HG02970 (cell line): ENCODE data around the gene RARS1.
A peak's percentile ranks its signal among the peaks of the same experiment; 100 is the strongest.
"Not testable (repeated sequence)": the region's sequence is repeated elsewhere in the genome, so short reads cannot be mapped to it uniquely, and the experiment has no call there.

ENCODE experiments used
- ATAC-seq: cut with Tn5 transposase; IDR thresholded peaks from one replicate; pipeline ENCODE4 v1.9.1; 2021; ENCODE audit warnings: mild to moderate bottlenecking, moderate library complexity, moderate number of reproducible peaks; ENCODE audit not compliant: unreplicated experiment, low FRiP score

The RARS1 gene

GRCh38 chr5:168479166-168479565 is 7.1 kb upstream of the RARS1 start:
- ATAC-seq, result no peak

GRCh38 chr5:168480601-168481000 is 5.7 kb upstream of the RARS1 start:
- ATAC-seq, result no peak

- peak; percentile 79 for ATAC-seq
These were observed 4.9 kb upstream of the RARS1 start for GRCh38 chr5:168481330-168481788.

GRCh38 chr5:168482361-168482760 is 3.9 kb upstream of the RARS1 start:
- ATAC-seq, result no peak

GRCh38 chr5:168489059-168489458 is 2.8 kb downstream of the RARS1 start:
- no peak for ATAC-seq

GRCh38 chr5:168494057-168494555 is 7.8 kb downstream of the RARS1 start:
- no peak for ATAC-seq

GRCh38 chr5:168502563-168503237 is 16.4 kb downstream of the RARS1 start:
- ATAC-seq, result no peak

GRCh38 chr5:168513861-168514428 is 27.7 kb downstream of the RARS1 start:
- no peak for ATAC-seq

- no peak for ATAC-seq
These were observed 39.6 kb downstream of the RARS1 start for GRCh38 chr5:168525856-168526255.

GRCh38 chr5:168527756-168528295 is 41.6 kb downstream of the RARS1 start:
- ATAC-seq, result no peak

GRCh38 chr5:168528521-168529373 is 42.5 kb downstream of the RARS1 start, which contains the start of gene FBLL1:
FBLL1 (plus strand) TSS chr5:168529305; CDS start chr5:168529505, 200 bp downstream.
- ATAC-seq, result no peak

GRCh38 chr5:168529374-168530234 is 43.3 kb downstream of the RARS1 start:
- no peak for ATAC-seq

- no peak for ATAC-seq
These were observed 44.4 kb downstream of the RARS1 start for GRCh38 chr5:168530621-168531150.

GRCh38 chr5:168531191-168531590 is 44.9 kb downstream of the RARS1 start:
- ATAC-seq, result no peak

- no peak for ATAC-seq
These were observed 46.0 kb downstream of the RARS1 start for GRCh38 chr5:168531987-168532864.

- ATAC-seq, result not testable (repeated sequence)
These were observed 48.1 kb downstream of the RARS1 start for GRCh38 chr5:168534351-168534750.

- no peak for ATAC-seq
These were observed 50.9 kb downstream of the RARS1 start for GRCh38 chr5:168537176-168537575.

GRCh38 chr5:168549554-168549953 is 63.3 kb downstream of the RARS1 start:
- ATAC-seq, result no peak

GRCh38 chr5:168550656-168551055 is 64.4 kb downstream of the RARS1 start:
- ATAC-seq, result no peak
